Endometrium (tissue), 2 donors: Measurements from ENCODE around the gene CHST2.
"Not testable (repeated sequence)": the region's sequence is repeated elsewhere in the genome, so short reads cannot be mapped to it uniquely, and the experiment has no call there.

Experiments
- FAIRE-seq: peaks from 2 replicates; lab custom pipeline; 2012; peaks lifted over from hg19 to GRCh38; lab: Jason Lieb, UNC
- donor health status: control.
- donor health status: control.

CHST2 gene

GRCh38 chr3:143132246-143132980 is 12.8 kb downstream of the CHST2 start:
- no peak for FAIRE-seq

DNA sequence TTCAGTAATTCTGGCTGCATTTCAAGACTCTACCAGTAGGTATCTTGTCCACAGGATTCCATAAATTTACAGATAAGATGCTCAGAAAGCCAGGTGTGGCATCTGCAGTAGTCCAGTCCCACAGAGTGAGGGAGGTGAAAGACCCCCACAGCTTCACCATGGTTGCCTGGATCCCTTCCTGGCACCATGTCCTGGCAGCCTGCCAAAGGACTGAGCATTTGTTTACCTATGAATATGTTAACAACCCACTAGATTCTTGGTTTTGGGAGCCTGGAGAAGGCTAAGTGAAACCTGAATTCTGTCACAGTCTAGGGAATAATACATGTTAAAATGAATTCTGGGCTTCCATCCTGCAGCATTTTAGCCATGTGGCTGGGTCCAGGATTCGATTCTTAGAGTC is 14.9 kb downstream of the CHST2 start:
- no peak for FAIRE-seq

DNA sequence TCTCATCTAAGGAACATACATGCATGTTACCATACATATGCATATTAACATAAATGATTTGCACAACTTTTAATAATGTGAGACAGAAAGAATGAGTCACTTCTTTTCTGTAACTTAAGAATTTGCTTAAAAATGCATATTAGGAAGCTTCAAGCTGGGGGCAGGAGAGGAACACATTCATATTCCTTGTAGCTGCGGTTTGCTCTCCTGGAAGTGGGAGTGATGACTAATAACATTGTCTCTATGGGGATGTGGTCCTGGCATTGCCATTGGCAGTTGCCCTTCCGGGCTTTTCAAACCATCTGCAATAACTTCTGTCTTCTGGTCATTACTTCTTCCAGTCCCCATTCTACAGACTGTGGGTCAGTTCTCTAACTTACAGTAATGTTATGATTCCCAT is 15.6 kb downstream of the CHST2 start:
- FAIRE-seq, result no peak

DNA sequence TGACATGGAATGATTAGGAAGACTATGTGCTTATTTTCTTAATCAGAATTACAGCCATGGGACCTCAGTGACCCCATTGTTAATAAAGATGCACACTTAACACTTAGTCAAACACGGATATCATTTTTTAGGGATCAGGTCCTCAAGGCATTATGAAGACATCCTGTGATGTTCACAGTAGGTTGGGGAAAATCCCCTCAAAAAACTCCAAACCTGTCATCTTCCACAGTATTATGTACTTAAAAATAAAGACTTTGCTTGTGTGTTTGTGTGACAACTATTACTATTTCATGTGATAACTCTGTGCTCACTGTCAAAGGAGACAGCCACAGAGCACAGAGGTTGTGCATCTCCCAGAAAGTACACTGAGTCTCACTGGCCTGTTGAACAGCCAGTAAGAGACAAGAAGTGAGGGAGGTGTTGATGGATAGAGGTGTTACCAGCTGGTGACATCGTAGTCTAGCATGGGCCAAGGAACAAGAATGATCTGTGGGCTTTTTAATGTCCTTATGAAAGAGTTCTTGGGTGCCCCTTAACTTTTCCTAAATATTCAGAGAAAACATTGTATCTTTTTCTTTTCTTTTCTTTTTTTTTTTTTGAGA is 18.0 kb downstream of the CHST2 start:
- FAIRE-seq, result no peak

DNA sequence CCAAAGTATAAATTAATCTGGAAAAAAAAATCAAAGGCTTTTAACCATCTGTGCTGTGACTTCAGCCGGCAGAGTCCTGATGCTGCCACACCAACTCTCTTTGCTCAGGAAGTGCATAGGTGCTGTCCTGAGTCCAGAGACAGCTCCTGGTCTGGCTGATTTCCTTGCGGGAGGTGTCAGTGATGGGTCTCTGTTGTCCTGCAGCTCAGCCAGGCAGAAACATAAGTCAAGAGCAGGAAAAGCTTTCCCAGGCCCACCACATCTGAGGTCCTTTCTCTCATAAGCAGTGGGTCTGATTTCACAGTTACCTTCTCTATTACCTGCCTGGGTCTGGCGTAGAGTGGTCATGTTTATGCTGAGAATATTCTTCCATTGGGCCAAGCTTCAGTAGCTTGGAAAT is 19.4 kb downstream of the CHST2 start:
- no peak for FAIRE-seq

GRCh38 chr3:143139762-143140161 is 20.2 kb downstream of the CHST2 start:
- FAIRE-seq, result no peak

DNA sequence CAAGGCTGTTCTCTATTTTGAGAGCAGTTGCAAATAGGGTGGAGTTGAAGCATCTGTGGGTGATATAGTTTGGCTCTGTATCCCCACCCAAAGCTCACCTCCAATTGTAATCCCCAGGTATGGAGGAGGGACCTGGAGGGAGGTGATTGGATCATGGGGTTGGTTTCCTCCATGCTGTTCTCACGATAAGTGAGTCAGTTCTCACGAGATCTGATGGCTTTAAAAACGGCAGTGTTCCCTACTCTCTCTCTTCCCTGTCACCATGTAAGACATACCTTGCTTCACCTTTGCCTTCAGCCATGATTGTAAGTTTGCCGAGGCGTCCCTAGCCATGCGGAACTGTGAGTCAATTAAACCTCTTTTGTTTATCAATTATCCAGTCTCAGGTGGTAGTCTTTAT is 21.0 kb downstream of the CHST2 start:
- FAIRE-seq, result no peak

- no peak for FAIRE-seq
Observed at GRCh38 chr3:143142354-143142753, 22.8 kb downstream of the CHST2 start.

DNA sequence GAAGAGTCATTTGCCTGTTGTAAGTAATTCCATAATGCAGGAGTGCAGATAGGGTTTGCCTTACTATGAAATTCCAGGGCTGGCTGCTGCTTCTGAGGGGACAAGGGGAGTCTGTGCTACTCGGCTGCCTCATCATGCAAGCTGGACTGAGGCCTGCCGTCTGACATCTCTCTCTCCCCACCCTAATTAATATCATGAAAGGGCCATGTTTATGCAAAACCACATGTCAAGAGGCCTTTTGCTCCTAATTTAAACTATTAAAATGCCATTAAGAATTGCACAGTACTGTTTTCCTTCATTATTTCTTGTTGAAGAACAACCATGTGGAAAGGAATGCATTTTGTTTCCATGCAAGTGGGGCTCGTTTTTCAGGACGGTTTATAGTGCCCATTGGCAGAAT is 26.3 kb downstream of the CHST2 start:
- no peak for FAIRE-seq

GRCh38 chr3:143146486-143147274 is 27.1 kb downstream of the CHST2 start:
- no peak for FAIRE-seq

GRCh38 chr3:143147707-143148106 is 28.1 kb downstream of the CHST2 start:
- FAIRE-seq, result no peak

- no peak for FAIRE-seq
Observed at GRCh38 chr3:143150071-143150470, 30.5 kb downstream of the CHST2 start.

DNA sequence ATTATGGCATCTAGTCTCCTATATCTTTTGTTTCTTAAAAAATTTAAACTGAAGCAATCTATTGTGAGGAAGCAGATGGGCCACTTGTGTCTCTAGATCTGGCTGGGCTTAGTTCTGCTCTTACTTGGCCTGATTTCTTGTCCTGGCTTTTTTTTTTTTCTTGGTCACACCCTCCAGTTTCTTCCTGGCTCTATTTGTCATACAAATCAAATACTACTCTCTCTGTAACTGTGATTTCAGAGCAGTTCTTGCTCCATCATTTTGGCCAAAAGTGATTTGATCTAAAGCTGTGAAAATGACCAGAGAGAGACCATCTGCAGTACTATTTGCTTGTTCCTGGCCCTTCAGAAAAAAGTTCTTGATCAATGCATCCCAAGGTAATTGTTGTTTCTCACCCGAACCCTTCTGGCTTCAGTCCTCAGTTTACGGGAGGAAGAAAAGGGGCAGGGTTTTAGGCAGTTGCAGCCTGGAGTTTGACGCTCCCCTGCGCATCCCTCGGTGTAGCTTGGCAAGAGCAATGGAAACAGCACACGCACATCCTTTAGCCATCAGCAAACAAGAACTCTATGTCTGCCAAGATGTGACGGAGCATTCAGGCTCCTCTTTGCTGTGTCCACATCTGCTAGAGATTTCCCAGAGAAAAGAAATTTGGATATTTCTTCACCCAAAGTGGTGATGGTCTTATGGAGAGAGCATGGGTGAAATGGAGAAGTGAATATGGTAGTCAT is 31.6 kb downstream of the CHST2 start:
- no peak for FAIRE-seq

GRCh38 chr3:143152043-143152442 is 32.5 kb downstream of the CHST2 start:
- FAIRE-seq, result no peak

DNA sequence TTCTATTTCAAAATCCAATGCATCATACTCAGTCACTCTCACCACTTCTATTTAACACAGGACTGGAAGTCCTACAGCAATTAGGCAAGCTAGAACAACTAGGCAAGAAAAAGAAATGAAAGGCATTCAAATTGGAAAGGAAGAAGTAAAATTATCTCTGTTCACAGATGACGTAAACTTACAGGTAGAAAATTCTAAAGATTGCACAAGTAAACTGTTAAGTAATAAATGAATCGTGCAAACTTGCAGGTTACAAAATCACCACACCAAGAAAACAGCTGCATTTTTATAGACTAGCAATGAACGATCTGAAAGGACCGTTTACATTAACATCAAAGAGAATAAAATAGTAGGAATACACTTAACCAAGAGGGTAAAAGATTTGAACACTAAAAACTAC is 36.2 kb downstream of the CHST2 start:
- FAIRE-seq, result no peak

DNA sequence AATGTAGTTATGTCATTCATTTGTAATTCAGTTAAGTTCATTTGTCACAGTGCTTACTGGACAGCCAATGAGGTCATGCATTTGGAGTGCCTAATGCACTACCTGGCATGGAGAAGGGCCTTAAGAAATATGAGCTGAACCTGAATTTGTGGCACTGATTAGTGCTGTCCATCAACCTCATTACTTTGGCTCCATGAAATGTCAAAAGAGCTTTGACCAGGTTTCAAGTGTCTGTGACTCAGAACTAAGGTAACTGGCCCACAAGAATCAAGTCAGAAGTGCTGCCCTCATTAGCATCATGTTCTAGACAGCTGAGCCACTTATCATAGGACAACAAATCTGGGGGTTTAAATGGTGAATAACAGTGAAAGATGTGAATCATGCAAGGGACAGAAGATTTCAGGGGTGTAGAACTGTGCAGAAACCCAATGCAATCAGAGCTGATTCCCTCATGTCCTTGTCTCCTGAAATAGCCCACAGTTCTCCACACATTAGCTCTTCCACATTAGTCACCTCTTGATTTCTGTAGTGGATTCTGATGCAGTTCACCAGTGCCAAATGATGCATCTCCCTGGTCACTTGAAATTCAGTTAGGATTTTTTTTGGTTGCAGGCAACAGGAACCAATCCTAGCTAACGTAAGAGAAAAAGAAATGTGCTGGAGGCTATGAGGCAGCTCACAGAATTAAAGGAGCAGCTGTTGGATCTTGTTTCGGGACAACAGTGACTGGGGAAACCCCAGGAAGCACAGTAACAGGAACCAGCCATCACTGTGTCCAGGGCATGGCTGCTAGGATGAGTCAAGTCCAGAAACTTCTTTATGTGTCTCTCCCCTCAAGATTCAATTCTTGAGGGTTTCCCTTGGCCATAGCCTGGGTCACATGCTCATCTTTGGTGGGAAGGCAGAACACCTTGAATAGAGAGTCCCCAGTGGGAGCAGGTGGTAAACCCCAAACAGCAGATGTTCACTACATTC is 38.7 kb downstream of the CHST2 start:
- FAIRE-seq, result no peak

DNA sequence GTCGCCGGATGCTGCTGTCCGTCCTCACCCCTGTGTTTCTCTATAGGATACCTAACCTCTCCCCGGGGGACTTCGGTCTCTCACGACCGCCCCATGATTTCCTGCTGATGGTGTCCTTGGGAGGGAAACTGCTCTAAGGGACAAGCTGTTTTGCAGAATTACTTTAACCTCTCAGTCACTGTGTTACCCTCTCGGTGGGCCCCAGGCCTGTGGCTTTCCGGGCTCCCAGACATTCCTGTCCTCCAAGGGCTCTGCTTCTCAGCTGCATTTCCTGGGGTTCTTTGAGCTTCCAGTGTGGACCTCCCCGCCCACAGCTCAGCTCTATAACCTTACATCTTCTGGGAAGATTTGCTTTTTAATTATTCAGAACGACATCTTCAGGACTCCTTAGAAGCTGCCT is 40.9 kb downstream of the CHST2 start:
- FAIRE-seq, result no peak

- no peak for FAIRE-seq
Observed at GRCh38 chr3:143163562-143164100, 44.1 kb downstream of the CHST2 start.

DNA sequence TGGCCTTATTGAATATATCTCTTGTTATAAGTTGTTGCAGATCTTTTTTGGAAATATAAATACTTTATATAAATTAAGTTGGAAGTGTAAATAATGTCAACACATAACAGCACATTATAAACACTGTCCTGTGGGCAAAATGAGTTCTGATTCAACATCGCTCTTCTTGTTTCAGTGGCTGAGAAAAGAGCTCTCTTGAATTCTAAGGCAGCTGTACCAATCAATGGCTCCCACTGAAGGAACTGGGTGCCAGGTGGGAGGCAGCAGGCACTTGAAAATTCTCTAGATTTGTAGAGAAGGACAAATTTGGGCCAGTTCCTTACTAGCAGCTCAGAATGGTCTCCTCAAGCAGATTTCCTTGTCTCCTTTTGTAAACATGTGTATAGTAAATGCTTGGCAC is 45.6 kb downstream of the CHST2 start:
- FAIRE-seq, result no peak

DNA sequence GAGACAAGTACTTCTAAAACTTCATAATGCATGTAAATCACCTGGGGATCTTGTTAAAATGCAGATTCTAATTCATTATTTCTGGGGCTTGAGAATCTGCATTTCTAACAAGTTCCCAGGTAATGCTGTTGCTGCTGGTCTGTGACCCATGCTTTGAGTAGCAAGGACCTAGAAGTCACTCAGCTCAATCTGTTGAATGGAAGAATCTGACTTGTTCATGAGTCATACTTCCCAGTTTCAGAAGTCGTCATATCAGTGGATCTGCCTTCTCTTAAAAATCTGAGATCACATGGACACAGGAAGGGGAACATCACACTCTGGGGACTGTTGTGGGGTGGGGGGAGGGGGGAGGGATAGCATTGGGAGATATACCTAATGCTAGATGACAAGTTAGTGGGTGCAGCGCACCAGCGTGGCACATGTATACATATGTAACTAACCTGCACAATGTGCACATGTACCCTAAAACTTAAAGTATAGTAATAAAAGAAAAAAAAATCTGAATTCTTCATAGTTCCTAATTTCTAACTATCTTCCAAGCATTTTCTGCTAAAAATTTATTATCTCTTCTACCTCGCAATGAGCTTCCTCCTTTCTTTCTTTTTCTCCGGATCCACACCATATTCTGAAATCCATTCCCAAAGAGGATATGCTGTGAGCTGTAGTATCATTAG is 46.2 kb downstream of the CHST2 start:
- FAIRE-seq, result not testable (repeated sequence)

- no peak for FAIRE-seq
Observed at GRCh38 chr3:143166376-143166775, 46.8 kb downstream of the CHST2 start.
